OCI-LY7 (cell line): ENCODE measurements around the gene PLA2G15. TPM values are rescaled to one million over a fixed set of nuclear protein-coding genes. Genes with fewer than 3 reads are reported as not detected.
A peak's percentile ranks its signal among the peaks of the same experiment; 100 is the strongest.

Source experiments
- Bru-seq: library from RNA; stranded (reverse); fragments of 400-500 nt; gene quantifications from one replicate; lab custom pipeline; 2021; lab: Mats Ljungman, UMichigan
- BruChase-seq, 2 experiments: library from RNA; stranded (reverse); fragments of 400-500 nt; gene quantifications; one replicate each; lab custom pipeline; 2021; lab: Mats Ljungman, UMichigan
- BruUV-seq: library from RNA; stranded (reverse); fragments of 400-500 nt; replicated peaks from 2 replicates; lab custom pipeline; 2021; lab: Mats Ljungman, UMichigan
- CTCF ChIA-PET: fragments of 300-600 bp; sonication (Branson Sonifier 250); formaldehyde crosslinking; loops from one replicate; lab custom pipeline; 2022; ENCODE audit warnings: antibody characterized with exemption; ENCODE audit not compliant: unreplicated experiment; lab: Charles Lee
- POLR2A ChIA-PET: fragments of 300-600 bp; sonication (Branson Sonifier 250); formaldehyde crosslinking; loops from one replicate; lab custom pipeline; 2022; ENCODE audit warnings: antibody characterized with exemption; lab: Charles Lee
- DNase-seq: peaks from one replicate; pipeline ENCODE4 v3.0.0-alpha.2; 2015; ENCODE audit warnings: low spot score
- H2AFZ ChIP-seq: fragments of 200-600 bp; sonication (generic), shearing (Covaris generic); 2 replicates; pipeline ENCODE4 v1.6.1; 2014; ENCODE audit warnings: mild to moderate bottlenecking, antibody characterized with exemption, low read length, moderate library complexity
- H3K27ac ChIP-seq: fragments of 200-600 bp; sonication (generic); 2 replicates; pipeline ENCODE4 v1.5.1; 2014; ENCODE audit warnings: mixed run types, low read depth, mild to moderate bottlenecking, moderate library complexity, low read length, inconsistent platforms; ENCODE audit not compliant: poor library complexity, severe bottlenecking
- H3K36me3 ChIP-seq: fragments of 200-600 bp; sonication (generic); 2 replicates; pipeline ENCODE4 v1.6.1; 2014; ENCODE audit warnings: mild to moderate bottlenecking, antibody characterized with exemption, low read length, moderate library complexity, mixed read lengths; ENCODE audit not compliant: insufficient read depth
- H3K4me1 ChIP-seq: fragments of 200-600 bp; sonication (generic); 2 replicates; pipeline ENCODE4 v1.5.1; 2014; ENCODE audit warnings: mild to moderate bottlenecking, low read length; ENCODE audit not compliant: insufficient read depth, poor library complexity, severe bottlenecking
- H3K4me2 ChIP-seq: fragments of 200-600 bp; sonication (generic); 2 replicates; pipeline ENCODE4 v1.6.1; 2014; ENCODE audit warnings: mild to moderate bottlenecking, low read length
- H3K4me3 ChIP-seq: fragments of 200-600 bp; sonication (generic); 2 replicates; pipeline ENCODE4 v1.5.1; 2014; ENCODE audit warnings: mild to moderate bottlenecking, low read depth, low read length; ENCODE audit not compliant: poor library complexity, severe bottlenecking
- H3K79me2 ChIP-seq: fragments of 200-600 bp; sonication (generic); 2 replicates; pipeline ENCODE4 v1.6.1; 2016; ENCODE audit warnings: low read depth, mild to moderate bottlenecking, low read length, moderate library complexity, mixed read lengths; ENCODE audit not compliant: insufficient read depth
- H3K9me2 ChIP-seq: fragments of 200-600 bp; sonication (generic); 2 replicates; pipeline ENCODE4 v1.6.1; 2016; ENCODE audit warnings: mild to moderate bottlenecking, low read length, mixed read lengths; ENCODE audit not compliant: insufficient read depth
- H3K9me3 ChIP-seq: fragments of 200-600 bp; sonication (generic); 2 replicates; pipeline ENCODE4 v1.6.1; 2014; ENCODE audit warnings: mild to moderate bottlenecking, mixed run types, low read length, mixed read lengths
- H4K20me1 ChIP-seq: fragments of 200-600 bp; sonication (generic); 2 replicates; pipeline ENCODE4 v1.6.1; 2014; ENCODE audit warnings: mild to moderate bottlenecking, antibody characterized with exemption, low read length, moderate library complexity, mixed read lengths; ENCODE audit not compliant: insufficient read depth
- EZH2phosphoT487 ChIP-seq: fragments of 200-600 bp; sonication (generic); IDR thresholded peaks from 2 replicates; pipeline ENCODE4 v1.6.1; 2018; ENCODE audit warnings: low read depth, borderline replicate concordance, mild to moderate bottlenecking, mixed run types, antibody characterized with exemption, low read length, moderate library complexity, mixed read lengths
- intact Hi-C: fragments of 100-400 bp; cut with micrococcal nuclease; formaldehyde crosslinking; loops from one replicate; pipeline ENCODE4 v1.10.0; 2022; ENCODE audit not compliant: unreplicated experiment
- long read RNA-seq: library from polyadenylated mRNA; stranded (forward); transcript quantifications from one replicate; pipeline ENCODE4 v2.0.0, GENCODE V29; 2022
- total RNA-seq, 2 experiments: library from RNA; depleted of rRNA in 1 of 2; stranded (reverse); fragments of >200 nt in 1 of 2; shearing (Covaris generic) in 1 of 2; gene quantifications; 2 replicates each; pipeline ENCODE4 v1.2.3, GENCODE V29; 2014 to 2022
- TF ChIP-seq, protein P1 (sequence below): fragments of 200-600 bp; sonication (generic); conservative IDR thresholded peaks from 2 replicates; pipeline ENCODE4 v1.5.1; 2014; ENCODE audit warnings: mild to moderate bottlenecking, antibody characterized with exemption, low read length, moderate library complexity, mixed read lengths

The PLA2G15 gene, protein sequence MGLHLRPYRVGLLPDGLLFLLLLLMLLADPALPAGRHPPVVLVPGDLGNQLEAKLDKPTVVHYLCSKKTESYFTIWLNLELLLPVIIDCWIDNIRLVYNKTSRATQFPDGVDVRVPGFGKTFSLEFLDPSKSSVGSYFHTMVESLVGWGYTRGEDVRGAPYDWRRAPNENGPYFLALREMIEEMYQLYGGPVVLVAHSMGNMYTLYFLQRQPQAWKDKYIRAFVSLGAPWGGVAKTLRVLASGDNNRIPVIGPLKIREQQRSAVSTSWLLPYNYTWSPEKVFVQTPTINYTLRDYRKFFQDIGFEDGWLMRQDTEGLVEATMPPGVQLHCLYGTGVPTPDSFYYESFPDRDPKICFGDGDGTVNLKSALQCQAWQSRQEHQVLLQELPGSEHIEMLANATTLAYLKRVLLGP
- total RNA-seq (2014; rRNA removed; shearing (Covaris generic)) (38.9 and 46.2 TPM in 2 replicates), total RNA-seq (2022) (27.5 and 36.8 TPM in 2 replicates), Bru-seq, nascent RNA (percentile 59 among the genes with signal in this experiment), BruChase-seq, experiment 1, labeled RNA remaining after a 6-hour chase (percentile 57 among the genes with signal in this experiment), BruChase-seq, experiment 2, labeled RNA remaining after a 2-hour chase (percentile 63 among the genes with signal in this experiment)
- long read RNA-seq, transcript PLA2G15-209 (6 exons, 1,203 nt), result minor isoform, 8 of 91 reads
- long read RNA-seq, transcript PLA2G15-201 (6 exons, 2,727 nt), result major isoform, 56 of 91 reads
- long read RNA-seq, partial matches to known transcripts, result 4 of 91 reads
- long read RNA-seq, other reads (novel, unspliced or antisense), result 20 of 91 reads

DNA sequence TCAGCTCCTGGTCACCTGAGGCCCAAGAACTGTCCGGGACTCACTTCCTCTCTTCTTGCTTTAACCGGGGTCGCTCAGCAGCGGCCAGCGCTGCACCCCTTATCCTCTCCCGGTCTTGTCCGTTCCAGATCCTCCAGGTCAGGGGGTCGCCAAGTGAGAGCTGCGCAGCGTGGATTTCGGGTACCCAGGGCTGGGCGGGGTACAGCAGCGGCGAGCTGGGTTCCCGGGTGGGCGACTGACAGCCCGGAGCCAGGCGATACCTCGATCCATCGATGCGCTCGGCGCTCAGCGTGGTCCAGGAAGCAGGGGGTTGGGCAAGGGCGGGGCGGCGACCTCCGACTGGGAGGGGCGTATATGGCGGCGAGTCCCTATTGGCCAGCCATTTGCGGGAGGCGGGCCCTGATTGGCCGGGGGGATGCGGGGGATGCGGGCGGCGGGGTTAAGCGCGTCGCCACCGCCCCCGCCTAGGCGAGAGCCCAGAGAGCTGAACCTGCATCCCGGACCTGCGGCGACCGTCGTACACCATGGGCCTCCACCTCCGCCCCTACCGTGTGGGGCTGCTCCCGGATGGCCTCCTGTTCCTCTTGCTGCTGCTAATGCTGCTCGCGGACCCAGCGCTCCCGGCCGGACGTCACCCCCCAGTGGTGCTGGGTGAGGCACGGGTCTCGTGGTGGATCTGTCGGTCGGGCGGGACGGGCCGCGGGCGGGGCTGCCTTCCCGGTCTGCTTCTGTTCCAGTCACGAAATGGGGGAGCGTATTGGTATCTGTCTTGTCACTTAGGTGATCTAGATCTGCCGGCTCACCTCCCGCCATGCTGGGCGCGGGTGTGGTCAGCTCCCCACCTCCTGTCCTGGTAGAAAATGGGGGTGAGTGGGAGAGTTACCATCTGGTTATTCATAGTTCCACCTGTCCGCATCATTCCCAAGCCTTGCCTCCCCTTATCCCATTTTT lies at the start of gene PLA2G15:
Gene PLA2G15, plus strand, starts transcription at position 471 of the 951 bp plus-strand sequence. Its CDS starts 54 bp downstream, at position 525.
- Histone ChIP-seq H3K9me2 (no peaks in the 10 kb centered on the region), H3K4me2 (peak within 1 kb of the TSS; percentile 90), H3K27ac (peak within 1 kb of the TSS; percentile 2), H3K79me2 (peaks cover 18% of the 10 kb centered on the region; the same call in 1 of the 2 replicates), H2AFZ (peak within 1 kb of the TSS; percentile 85), H3K4me3 (peak within 1 kb of the TSS; percentile 80), H3K36me3 (peaks cover 18% of the 10 kb centered on the region), H3K9me3 (no peaks in the 10 kb centered on the region), H3K4me1 (peaks cover 34% of the 10 kb centered on the region), H4K20me1 (no peaks in the 10 kb centered on the region)
- TF ChIP-seq, protein P1, sequence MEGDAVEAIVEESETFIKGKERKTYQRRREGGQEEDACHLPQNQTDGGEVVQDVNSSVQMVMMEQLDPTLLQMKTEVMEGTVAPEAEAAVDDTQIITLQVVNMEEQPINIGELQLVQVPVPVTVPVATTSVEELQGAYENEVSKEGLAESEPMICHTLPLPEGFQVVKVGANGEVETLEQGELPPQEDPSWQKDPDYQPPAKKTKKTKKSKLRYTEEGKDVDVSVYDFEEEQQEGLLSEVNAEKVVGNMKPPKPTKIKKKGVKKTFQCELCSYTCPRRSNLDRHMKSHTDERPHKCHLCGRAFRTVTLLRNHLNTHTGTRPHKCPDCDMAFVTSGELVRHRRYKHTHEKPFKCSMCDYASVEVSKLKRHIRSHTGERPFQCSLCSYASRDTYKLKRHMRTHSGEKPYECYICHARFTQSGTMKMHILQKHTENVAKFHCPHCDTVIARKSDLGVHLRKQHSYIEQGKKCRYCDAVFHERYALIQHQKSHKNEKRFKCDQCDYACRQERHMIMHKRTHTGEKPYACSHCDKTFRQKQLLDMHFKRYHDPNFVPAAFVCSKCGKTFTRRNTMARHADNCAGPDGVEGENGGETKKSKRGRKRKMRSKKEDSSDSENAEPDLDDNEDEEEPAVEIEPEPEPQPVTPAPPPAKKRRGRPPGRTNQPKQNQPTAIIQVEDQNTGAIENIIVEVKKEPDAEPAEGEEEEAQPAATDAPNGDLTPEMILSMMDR, result no peak
- no peak for TF ChIP-seq EZH2phosphoT487
- peak; percentile 94 for DNase-seq
- ChIA-PET CTCF (interaction anchor here (0.6 to 1.8 kb wide), 3 partner anchors 12 to 171 kb away, joined by 3 to 4 read pairs (median 3); no protein-coding TSS in a partner anchor), POLR2A (interaction anchor here (0.8 to 2.6 kb wide), 3 partner anchors 13 to 312 kb away, joined by 3 to 13 read pairs (median 5); no protein-coding TSS in a partner anchor)
- intact Hi-C loops, result loop anchor here (1.0 kb wide), 1 partner anchor 12 kb away; no protein-coding TSS in a partner anchor
- TSS peak; percentile 76 for BruUV-seq

DNA sequence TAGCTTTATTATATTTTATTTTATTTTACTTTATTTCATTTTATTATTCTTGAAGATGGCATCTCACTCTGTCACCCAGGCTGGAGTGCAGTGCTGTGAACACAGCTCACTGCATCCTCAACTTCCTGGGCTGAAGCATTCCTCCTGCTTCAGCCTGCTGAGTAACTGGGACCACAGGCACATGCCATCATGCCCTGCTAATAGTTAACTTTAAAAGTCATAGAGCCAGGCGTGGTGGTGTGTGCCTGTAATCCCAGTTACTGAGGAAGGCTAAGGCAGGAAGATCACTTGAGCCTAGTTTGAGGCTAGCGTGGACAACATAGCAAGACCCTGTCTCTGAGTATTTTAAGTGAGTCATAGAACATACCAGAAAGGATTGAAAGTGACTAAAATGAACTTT lies 47.9 kb upstream of the PLA2G15 start:
- TF ChIP-seq, protein P1, result no peak
- TF ChIP-seq EZH2phosphoT487, result no peak
- POLR2A ChIA-PET, result no interaction called here
- intact Hi-C loops, result no loop called here
- peaks cover 36% of the 10 kb centered on the region for H3K36me3 ChIP-seq
- no peaks in the 10 kb centered on the region for H3K4me1 ChIP-seq
- H3K9me2 ChIP-seq, result no peaks in the 10 kb centered on the region
- no peaks in the 10 kb centered on the region for H4K20me1 ChIP-seq
- no peaks in the 10 kb centered on the region for H3K9me3 ChIP-seq
- DNase-seq, result no peak
- H3K79me2 ChIP-seq, result no peaks in the 10 kb centered on the region
- no TSS peak for BruUV-seq
- H2AFZ ChIP-seq, result no peak overlapping the region
- H3K4me3 ChIP-seq, result no peak overlapping the region
- no peak overlapping the region for H3K4me2 ChIP-seq
- H3K27ac ChIP-seq, result no peak overlapping the region
- CTCF ChIA-PET, result no interaction called here
